ENCODE data around the gene VAV1.

The VAV1 gene

DNA sequence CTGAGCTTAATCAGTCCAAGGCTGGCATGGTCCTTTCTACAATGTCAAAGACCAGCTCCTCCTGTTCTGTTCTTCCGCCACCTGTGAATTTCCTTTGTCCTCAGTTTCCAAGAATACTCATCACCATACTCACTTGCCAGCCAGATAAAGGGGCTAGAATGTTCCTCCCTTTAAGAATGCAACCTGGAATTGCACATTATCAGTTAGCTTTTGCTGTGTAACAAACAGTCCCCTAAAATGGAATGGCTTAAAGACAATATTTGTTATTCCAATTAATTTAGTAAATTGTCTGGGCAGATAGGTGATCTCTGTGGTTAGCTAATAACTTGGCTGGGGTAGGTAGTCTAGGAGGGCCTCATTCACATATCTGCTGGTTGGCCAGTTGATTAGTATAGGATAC lies 36.0 kb downstream of the VAV1 start:
- Histone ChIP-seq H3K18ac (ENCODE audit: low read depth in 1 of 2, low read length in 2 of 2) (no peak overlapping the region), H3K4me2 (ENCODE audit: low read length, poor library complexity, severe bottlenecking) (no peak overlapping the region), H3K36me3 (ENCODE audit: control insufficient read depth in 1 of 2, insufficient read depth in 2 of 2, low read depth in 1 of 2, low read length in 2 of 2) (no peaks in the 10 kb centered on the region), H3K14ac (ENCODE audit: low read length in 2 of 2) (no peak overlapping the region), H3K4ac (ENCODE audit: low read depth in 1 of 2, low read length in 2 of 2) (no peak overlapping the region), H2BK12ac (ENCODE audit: low read length in 2 of 2) (no peak overlapping the region), H3K79me1 (replicated peaks; ENCODE audit: low read length, poor library complexity, severe bottlenecking) (no peaks in the 10 kb centered on the region), H2AFZ (ENCODE audit: low read depth, low read length) (no peak overlapping the region), H3K23ac (ENCODE audit: low read length in 2 of 2) (no peak overlapping the region), H3K9ac (ENCODE audit: low read length) (no peak overlapping the region), H3K4me1 (ENCODE audit: control insufficient read depth, insufficient read depth, low read depth, low read length) (no peaks in the 10 kb centered on the region), H3K4me3 (ENCODE audit: insufficient read depth in 1 of 2, low read depth in 1 of 2, low read length in 2 of 2) (no peak overlapping the region), H2BK120ac (ENCODE audit: low read depth, low read length) (no peak overlapping the region), H2BK15ac (ENCODE audit: low read depth, poor library complexity, severe bottlenecking) (no peak overlapping the region), H3K9me3 (ENCODE audit: control insufficient read depth, low read length) (peaks cover 4% of the 10 kb centered on the region), H4K8ac (ENCODE audit: low read length) (no peak overlapping the region), H2AK5ac (ENCODE audit: low read length, severe bottlenecking) (no peak overlapping the region), H3K27ac (ENCODE audit: low read length, poor library complexity, severe bottlenecking) (no peak overlapping the region), H4K91ac (ENCODE audit: low read length) (no peak overlapping the region), H3K27me3 (ENCODE audit: control insufficient read depth in 1 of 2, insufficient read depth in 1 of 2, low read length in 2 of 2) (peaks cover 0 to 8% of the 10 kb centered on the region in 2 experiments), H2BK5ac (ENCODE audit: low read depth, low read length, poor library complexity, severe bottlenecking) (no peak overlapping the region)
- 93% methylated on average over 1 of the region's 1 CpG for WGBS
- DNase-seq, result no peak

DNA sequence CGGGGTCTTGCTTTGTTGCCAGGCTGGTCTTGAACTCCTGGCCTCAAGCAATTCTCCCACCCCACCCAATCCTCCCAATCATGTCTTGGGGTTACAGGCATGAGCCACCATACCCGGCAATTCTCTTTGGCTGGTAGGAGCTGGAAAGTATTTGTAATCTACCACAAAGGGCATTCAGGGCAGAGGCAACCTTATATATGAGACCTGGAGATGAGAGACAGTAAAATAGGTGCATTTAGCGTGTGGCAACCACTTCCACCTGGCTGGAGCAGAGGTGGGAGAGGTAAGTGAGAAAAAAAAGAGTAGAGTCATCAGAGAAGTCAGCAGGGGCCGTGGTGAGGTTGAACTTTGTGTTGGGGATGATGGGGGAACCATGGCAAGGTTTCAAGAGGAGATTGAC lies 36.8 kb downstream of the VAV1 start:
- Histone ChIP-seq H2BK5ac (ENCODE audit: low read depth, low read length, poor library complexity, severe bottlenecking) (no peak overlapping the region), H3K9ac (ENCODE audit: low read length) (no peak overlapping the region), H3K4me3 (ENCODE audit: insufficient read depth in 1 of 2, low read depth in 1 of 2, low read length in 2 of 2) (no peak overlapping the region), H3K4ac (ENCODE audit: low read depth in 1 of 2, low read length in 2 of 2) (no peak overlapping the region), H2BK15ac (ENCODE audit: low read depth, poor library complexity, severe bottlenecking) (no peak overlapping the region), H3K27me3 (ENCODE audit: control insufficient read depth in 1 of 2, insufficient read depth in 1 of 2, low read length in 2 of 2) (peaks cover 0 to 8% of the 10 kb centered on the region in 2 experiments), H3K79me1 (replicated peaks; ENCODE audit: low read length, poor library complexity, severe bottlenecking) (no peaks in the 10 kb centered on the region), H3K14ac (ENCODE audit: low read length in 2 of 2) (no peak overlapping the region), H2AFZ (ENCODE audit: low read depth, low read length) (no peak overlapping the region), H4K8ac (ENCODE audit: low read length) (no peak overlapping the region), H3K9me3 (ENCODE audit: control insufficient read depth, low read length) (peaks cover 4% of the 10 kb centered on the region), H3K36me3 (ENCODE audit: control insufficient read depth in 1 of 2, insufficient read depth in 2 of 2, low read depth in 1 of 2, low read length in 2 of 2) (no peaks in the 10 kb centered on the region), H3K18ac (ENCODE audit: low read depth in 1 of 2, low read length in 2 of 2) (no peak overlapping the region), H3K4me1 (ENCODE audit: control insufficient read depth, insufficient read depth, low read depth, low read length) (no peaks in the 10 kb centered on the region), H3K23ac (ENCODE audit: low read length in 2 of 2) (no peak overlapping the region), H4K91ac (ENCODE audit: low read length) (no peak overlapping the region), H3K4me2 (ENCODE audit: low read length, poor library complexity, severe bottlenecking) (no peak overlapping the region), H2AK5ac (ENCODE audit: low read length, severe bottlenecking) (no peak overlapping the region), H2BK120ac (ENCODE audit: low read depth, low read length) (no peak overlapping the region), H3K27ac (ENCODE audit: low read length, poor library complexity, severe bottlenecking) (no peak overlapping the region), H2BK12ac (ENCODE audit: low read length in 2 of 2) (no peak overlapping the region)
- DNase-seq, result no peak
- 47% methylated on average over 4 of the region's 4 CpGs for WGBS

GRCh38 chr19:6811378-6811777 lies 38.9 kb downstream of the VAV1 start:
- Histone ChIP-seq H3K9me3 (ENCODE audit: control insufficient read depth, low read length) (peaks cover 4% of the 10 kb centered on the region), H2AFZ (ENCODE audit: low read depth, low read length) (no peak overlapping the region), H3K4ac (ENCODE audit: low read depth in 1 of 2, low read length in 2 of 2) (no peak overlapping the region), H3K27ac (ENCODE audit: low read length, poor library complexity, severe bottlenecking) (no peak overlapping the region), H2BK120ac (ENCODE audit: low read depth, low read length) (no peak overlapping the region), H2BK12ac (ENCODE audit: low read length in 2 of 2) (no peak overlapping the region), H3K4me3 (ENCODE audit: insufficient read depth in 1 of 2, low read depth in 1 of 2, low read length in 2 of 2) (no peak overlapping the region), H3K9ac (ENCODE audit: low read length) (no peak overlapping the region), H3K36me3 (ENCODE audit: control insufficient read depth in 1 of 2, insufficient read depth in 2 of 2, low read depth in 1 of 2, low read length in 2 of 2) (no peaks in the 10 kb centered on the region), H3K23ac (ENCODE audit: low read length in 2 of 2) (no peak overlapping the region), H2AK5ac (ENCODE audit: low read length, severe bottlenecking) (no peak overlapping the region), H2BK5ac (ENCODE audit: low read depth, low read length, poor library complexity, severe bottlenecking) (no peak overlapping the region), H3K4me2 (ENCODE audit: low read length, poor library complexity, severe bottlenecking) (no peak overlapping the region), H3K27me3 (ENCODE audit: control insufficient read depth in 1 of 2, insufficient read depth in 1 of 2, low read length in 2 of 2) (peaks cover 0 to 7% of the 10 kb centered on the region in 2 experiments), H3K18ac (ENCODE audit: low read depth in 1 of 2, low read length in 2 of 2) (no peak overlapping the region), H3K79me1 (replicated peaks; ENCODE audit: low read length, poor library complexity, severe bottlenecking) (no peaks in the 10 kb centered on the region), H4K8ac (ENCODE audit: low read length) (no peak overlapping the region), H3K14ac (ENCODE audit: low read length in 2 of 2) (no peak overlapping the region), H3K4me1 (ENCODE audit: control insufficient read depth, insufficient read depth, low read depth, low read length) (no peaks in the 10 kb centered on the region), H4K91ac (ENCODE audit: low read length) (no peak overlapping the region), H2BK15ac (ENCODE audit: low read depth, poor library complexity, severe bottlenecking) (no peak overlapping the region)
- DNase-seq, result no peak
- WGBS, result 67% methylated on average over 3 of the region's 3 CpGs

GRCh38 chr19:6811906-6812305 lies 39.4 kb downstream of the VAV1 start:
- peaks cover 4% of the 10 kb centered on the region for H3K9me3 ChIP-seq (ENCODE audit: control insufficient read depth, low read length)
- H3K23ac ChIP-seq (ENCODE audit: low read length in 2 of 2), result no peak overlapping the region
- no peak overlapping the region for H3K18ac ChIP-seq (ENCODE audit: low read depth in 1 of 2, low read length in 2 of 2)
- H2AK5ac ChIP-seq (ENCODE audit: low read length, severe bottlenecking), result no peak overlapping the region
- H3K4me2 ChIP-seq (ENCODE audit: low read length, poor library complexity, severe bottlenecking), result no peak overlapping the region
- no peak overlapping the region for H2BK5ac ChIP-seq (ENCODE audit: low read depth, low read length, poor library complexity, severe bottlenecking)
- H3K27me3 ChIP-seq (ENCODE audit: control insufficient read depth in 1 of 2, insufficient read depth in 1 of 2, low read length in 2 of 2), result peaks cover 0 to 6% of the 10 kb centered on the region in 2 experiments
- H3K27ac ChIP-seq (ENCODE audit: low read length, poor library complexity, severe bottlenecking), result no peak overlapping the region
- H2BK12ac ChIP-seq (ENCODE audit: low read length in 2 of 2), result no peak overlapping the region
- H2AFZ ChIP-seq (ENCODE audit: low read depth, low read length), result no peak overlapping the region
- no peak overlapping the region for H3K4me3 ChIP-seq (ENCODE audit: insufficient read depth in 1 of 2, low read depth in 1 of 2, low read length in 2 of 2)
- no peaks in the 10 kb centered on the region for H3K36me3 ChIP-seq (ENCODE audit: control insufficient read depth in 1 of 2, insufficient read depth in 2 of 2, low read depth in 1 of 2, low read length in 2 of 2)
- H3K4ac ChIP-seq (ENCODE audit: low read depth in 1 of 2, low read length in 2 of 2), result no peak overlapping the region
- H4K8ac ChIP-seq (ENCODE audit: low read length), result no peak overlapping the region
- H3K79me1 ChIP-seq (replicated peaks; ENCODE audit: low read length, poor library complexity, severe bottlenecking), result no peaks in the 10 kb centered on the region
- H3K4me1 ChIP-seq (ENCODE audit: control insufficient read depth, insufficient read depth, low read depth, low read length), result no peaks in the 10 kb centered on the region
- no peak overlapping the region for H2BK120ac ChIP-seq (ENCODE audit: low read depth, low read length)
- H3K14ac ChIP-seq (ENCODE audit: low read length in 2 of 2), result no peak overlapping the region
- no peak overlapping the region for H2BK15ac ChIP-seq (ENCODE audit: low read depth, poor library complexity, severe bottlenecking)
- DNase-seq, result no peak
- no peak overlapping the region for H3K9ac ChIP-seq (ENCODE audit: low read length)
- H4K91ac ChIP-seq (ENCODE audit: low read length), result no peak overlapping the region
- 15% methylated on average over 2 of the region's 2 CpGs for WGBS
